AG08395 (cell line): ENCODE measurements around the gene SAMD4A.
"Not testable (repeated sequence)": the region's sequence is repeated elsewhere in the genome, so short reads cannot be mapped to it uniquely, and the experiment has no call there.

ENCODE experiments used
- DNase-seq: peaks from one replicate; pipeline ENCODE4 v3.0.0; 2012; ENCODE audit warnings: mixed read lengths, low spot score

SAMD4A gene

GRCh38 chr14:54734966-54735365, 168.0 kb downstream of the SAMD4A start:
- DNase-seq: no peak

- no peak for DNase-seq
These were observed 168.5 kb downstream of the SAMD4A start for GRCh38 chr14:54735424-54735823.

GRCh38 chr14:54737132-54737711, 170.3 kb downstream of the SAMD4A start:
- DNase-seq: peak; percentile 72

- DNase-seq: no peak
These were observed 171.1 kb downstream of the SAMD4A start for GRCh38 chr14:54738009-54738408.

GRCh38 chr14:54739514-54739913, 172.6 kb downstream of the SAMD4A start:
- DNase-seq: no peak

- DNase-seq: no peak
These were observed 175.8 kb downstream of the SAMD4A start for GRCh38 chr14:54742492-54743350.

GRCh38 chr14:54743382-54743781, 176.5 kb downstream of the SAMD4A start:
- no peak for DNase-seq

- DNase-seq: no peak
These were observed 179.1 kb downstream of the SAMD4A start for GRCh38 chr14:54746019-54746418.

GRCh38 chr14:54747616-54748015, 180.7 kb downstream of the SAMD4A start:
- DNase-seq: no peak

GRCh38 chr14:54749180-54749579, 182.3 kb downstream of the SAMD4A start:
- DNase-seq: no peak

- DNase-seq: no peak
These were observed 182.8 kb downstream of the SAMD4A start for GRCh38 chr14:54749727-54750126.

GRCh38 chr14:54752611-54753010, 185.7 kb downstream of the SAMD4A start:
- not testable (repeated sequence) for DNase-seq

- not testable (repeated sequence) for DNase-seq
These were observed 186.5 kb downstream of the SAMD4A start for GRCh38 chr14:54753396-54753795.

- no peak for DNase-seq
These were observed 187.2 kb downstream of the SAMD4A start for GRCh38 chr14:54754116-54754622.

- DNase-seq: no peak
These were observed 187.9 kb downstream of the SAMD4A start for GRCh38 chr14:54754623-54755386.

GRCh38 chr14:54756656-54757392, 189.9 kb downstream of the SAMD4A start:
- DNase-seq: peak; percentile 5

- DNase-seq: no peak
These were observed 191.1 kb downstream of the SAMD4A start for GRCh38 chr14:54758041-54758440.

- DNase-seq: no peak
These were observed 193.2 kb downstream of the SAMD4A start for GRCh38 chr14:54759982-54760585.

- DNase-seq: no peak
These were observed 194.1 kb downstream of the SAMD4A start for GRCh38 chr14:54760866-54761575.

GRCh38 chr14:54761835-54762234, 194.9 kb downstream of the SAMD4A start:
- no peak for DNase-seq

GRCh38 chr14:54762296-54762695, 195.4 kb downstream of the SAMD4A start:
- DNase-seq: no peak
